Body of pancreas (tissue), 4 donors: ENCODE measurements around the gene BCAS4. TPM values are rescaled to one million over a fixed set of nuclear protein-coding genes. Genes with fewer than 3 reads are reported as not detected.

Experiments used
- ATAC-seq: fragments of 150-250 bp; one replicate; pipeline ENCODE4 v1.9.1; 2016
- DNase-seq, 4 donors: peaks; one replicate each; pipeline ENCODE4 v3.0.0-alpha.2; 2019
- H3K27ac ChIP-seq, 4 donors: fragments of 200-600 bp; sonication (generic); 1 replicate in 3 of 4; 2 replicates in 1 of 4; pipeline versions ENCODE4 v1.5.1 to v1.6.1; 2016 to 2019; ENCODE audit warnings: mild to moderate bottlenecking in 1 of 4, mixed read lengths in 1 of 4, moderate library complexity in 1 of 4
- H3K27me3 ChIP-seq, 2 donors: fragments of 200-600 bp; sonication (generic); one replicate each; pipeline ENCODE4 v1.6.0; 2016; ENCODE audit warnings: mild to moderate bottlenecking in 1 of 2
- H3K36me3 ChIP-seq, 2 donors: fragments of 200-600 bp; sonication (generic); replicated peaks in 1 of 2; 2 replicates each; pipeline ENCODE4 v1.5.1; 2016; ENCODE audit warnings: low read depth in 2 of 2; ENCODE audit not compliant: insufficient read depth in 1 of 2
- H3K4me1 ChIP-seq: fragments of 200-600 bp; sonication (generic); one replicate; pipeline ENCODE4 v1.6.0; 2016
- H3K4me3 ChIP-seq, 2 donors: fragments of 200-600 bp; sonication (generic); 1 replicate in 1 of 2; 2 replicates in 1 of 2; pipeline ENCODE4 v1.5.1; 2016 to 2019
- H3K9me3 ChIP-seq, 3 donors: fragments of 200-600 bp; sonication (generic); 1 replicate in 2 of 3; 2 replicates in 1 of 3; pipeline ENCODE4 v1.5.1; 2016
- POLR2A ChIP-seq, 3 donors: fragments of 450-650 bp; IDR thresholded peaks; one replicate each; pipeline ENCODE4 v1.6.1; 2016; ENCODE audit warnings: antibody characterized with exemption in 3 of 3, mild to moderate bottlenecking in 2 of 3
- WGBS, 2 donors: methylation state at CpG; one replicate each; pipeline ENCODE4 v1.1.5; 2017; 5-methylcytosine and 5-hydroxymethylcytosine counted together
- intact Hi-C: fragments of 100-400 bp; cut with DNase I; formaldehyde crosslinking; loops from one replicate; pipeline ENCODE4 v1.15.1; 2023
- total RNA-seq, 2 donors: library from RNA; depleted of rRNA; stranded (reverse); fragments of >200 nt; gene quantifications; one replicate each; pipeline ENCODE4 v1.1.0, GENCODE V29; 2016
- TF ChIP-seq, protein P1 (sequence below), 7 experiments: fragments of 450-650 bp in 4 of 7; fragments of 200-600 bp in 3 of 7; sonication (generic) in 3 of 7; IDR thresholded peaks; one replicate each; pipeline ENCODE4 v1.5.1; 2016 to 2019; ENCODE audit warnings: antibody characterized with exemption in 7 of 7

Gene BCAS4
- total RNA-seq, 2 donors from 2014 or later, result under 0.01 to 2.3 TPM

DNA sequence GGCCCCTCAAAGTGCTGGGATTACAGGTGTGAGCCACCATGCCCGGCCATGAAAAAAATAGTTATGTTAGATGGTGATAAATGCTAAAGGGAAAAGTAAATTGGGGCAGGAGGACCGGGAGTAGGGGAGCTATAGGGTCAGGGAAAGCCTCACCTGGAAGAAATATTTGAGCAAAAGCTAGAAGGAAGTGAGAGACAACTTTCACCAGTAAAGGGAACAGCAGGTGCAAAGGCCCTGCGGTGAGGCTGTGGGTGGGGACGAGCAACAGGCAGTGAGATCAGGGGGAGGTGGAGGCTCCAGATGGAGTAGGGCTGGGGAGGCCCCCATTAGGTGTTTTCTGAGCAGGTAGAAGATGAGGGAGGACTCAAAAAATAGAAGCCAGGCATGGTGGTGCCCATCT lies 16.0 kb downstream of the BCAS4 start:
- no peak for TF ChIP-seq POLR2A (IDR thresholded peaks at IDR 0.05)
- TF ChIP-seq, protein P1, sequence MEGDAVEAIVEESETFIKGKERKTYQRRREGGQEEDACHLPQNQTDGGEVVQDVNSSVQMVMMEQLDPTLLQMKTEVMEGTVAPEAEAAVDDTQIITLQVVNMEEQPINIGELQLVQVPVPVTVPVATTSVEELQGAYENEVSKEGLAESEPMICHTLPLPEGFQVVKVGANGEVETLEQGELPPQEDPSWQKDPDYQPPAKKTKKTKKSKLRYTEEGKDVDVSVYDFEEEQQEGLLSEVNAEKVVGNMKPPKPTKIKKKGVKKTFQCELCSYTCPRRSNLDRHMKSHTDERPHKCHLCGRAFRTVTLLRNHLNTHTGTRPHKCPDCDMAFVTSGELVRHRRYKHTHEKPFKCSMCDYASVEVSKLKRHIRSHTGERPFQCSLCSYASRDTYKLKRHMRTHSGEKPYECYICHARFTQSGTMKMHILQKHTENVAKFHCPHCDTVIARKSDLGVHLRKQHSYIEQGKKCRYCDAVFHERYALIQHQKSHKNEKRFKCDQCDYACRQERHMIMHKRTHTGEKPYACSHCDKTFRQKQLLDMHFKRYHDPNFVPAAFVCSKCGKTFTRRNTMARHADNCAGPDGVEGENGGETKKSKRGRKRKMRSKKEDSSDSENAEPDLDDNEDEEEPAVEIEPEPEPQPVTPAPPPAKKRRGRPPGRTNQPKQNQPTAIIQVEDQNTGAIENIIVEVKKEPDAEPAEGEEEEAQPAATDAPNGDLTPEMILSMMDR (IDR thresholded peaks at IDR 0.05), result no peak
- no peaks in the 10 kb centered on the region for H3K9me3 ChIP-seq
- DNase-seq, result no peak

DNA sequence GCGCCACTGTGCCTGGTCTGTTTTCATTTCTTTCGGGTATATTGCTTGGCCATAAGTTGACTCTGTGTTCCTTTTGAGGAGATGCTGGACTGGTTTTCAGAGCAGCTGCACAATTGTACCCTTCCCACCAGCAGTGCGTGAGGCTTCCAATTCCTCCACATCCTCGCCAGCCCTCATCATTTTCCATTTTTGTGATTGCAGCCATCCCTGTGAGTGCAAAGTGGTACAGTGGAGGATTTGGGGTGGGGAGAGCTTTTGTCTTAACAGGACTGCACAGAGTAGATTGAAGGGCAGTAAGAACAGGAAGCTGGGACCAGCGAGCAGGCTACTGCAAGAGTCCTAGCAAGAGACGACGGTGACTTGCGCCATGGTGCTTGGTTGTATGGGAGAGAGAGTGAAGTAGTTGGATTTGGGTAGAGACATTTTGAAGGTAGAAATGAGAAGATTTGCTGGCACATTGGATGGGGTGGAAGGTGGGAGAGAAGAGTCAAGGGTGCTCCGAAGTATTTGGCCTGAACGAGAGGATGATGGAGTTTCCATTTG lies 18.3 kb downstream of the BCAS4 start:
- no peak overlapping the region for H3K27ac ChIP-seq
- WGBS, 2 donors, result 88 to 89% methylated on average over 10 of the region's 10 CpGs
- ATAC-seq, result no peak
- H3K4me1 ChIP-seq, result no peaks in the 10 kb centered on the region
- no peaks in the 10 kb centered on the region for H3K36me3 ChIP-seq
- intact Hi-C loops, result loop anchor here (10.0 kb wide), 1 partner anchor 112 kb away; no protein-coding TSS in a partner anchor
- no peaks in the 10 kb centered on the region for H3K9me3 ChIP-seq
- no peaks in the 10 kb centered on the region for H3K27me3 ChIP-seq
- no peak for TF ChIP-seq POLR2A (IDR thresholded peaks at IDR 0.05)
- TF ChIP-seq, protein P1 (IDR thresholded peaks at IDR 0.05), result no peak
- no peak for DNase-seq
- no peak overlapping the region for H3K4me3 ChIP-seq

More for the DNA sequence above, 16.0 kb downstream of the BCAS4 start:
- H3K27me3 ChIP-seq, result no peaks in the 10 kb centered on the region
- intact Hi-C loops, result loop anchor here (10.0 kb wide), 1 partner anchor 114 kb away; no protein-coding TSS in a partner anchor
- H3K4me3 ChIP-seq, result no peak overlapping the region
- 88 to 91% methylated on average over 4 of the region's 4 CpGs for WGBS, 2 donors
- H3K27ac ChIP-seq, result no peak overlapping the region
- no peaks in the 10 kb centered on the region for H3K4me1 ChIP-seq
- no peaks in the 10 kb centered on the region for H3K36me3 ChIP-seq
- no peak for ATAC-seq

DNA sequence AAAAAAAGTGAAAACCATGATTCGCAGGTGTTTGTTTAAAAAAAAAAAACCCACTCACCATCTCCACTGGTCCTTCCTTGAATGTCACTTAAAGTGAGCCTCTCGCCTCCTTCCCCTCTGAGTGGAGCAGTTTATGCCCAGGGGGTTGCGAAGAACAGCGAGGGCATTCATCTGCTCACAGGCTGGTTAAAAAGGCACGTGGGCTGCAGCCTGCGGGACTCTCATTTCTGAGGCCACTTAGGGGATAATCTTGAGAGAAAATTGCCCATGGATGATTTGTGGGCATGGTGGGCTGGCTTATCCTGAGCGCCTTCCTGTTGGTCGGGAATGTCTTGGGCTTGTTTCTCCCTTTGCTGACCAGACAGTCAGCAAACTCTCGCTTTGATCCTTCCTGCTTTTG lies 18.9 kb downstream of the BCAS4 start:
- no peaks in the 10 kb centered on the region for H3K36me3 ChIP-seq
- peaks cover 5% of the 10 kb centered on the region for H3K4me1 ChIP-seq
- DNase-seq, result no peak
- intact Hi-C loops, result loop anchor here (10.0 kb wide), 1 partner anchor 111 kb away; no protein-coding TSS in a partner anchor
- 68 to 70% methylated on average over 7 to 9 of the region's 9 CpGs for WGBS, 2 donors
- no peaks in the 10 kb centered on the region for H3K27me3 ChIP-seq
- no peak overlapping the region for H3K27ac ChIP-seq
- no peaks in the 10 kb centered on the region for H3K9me3 ChIP-seq
- no peak for ATAC-seq
- no peak for TF ChIP-seq POLR2A (IDR thresholded peaks at IDR 0.05)
- TF ChIP-seq, protein P1 (IDR thresholded peaks at IDR 0.05), result no peak
- H3K4me3 ChIP-seq, result no peak overlapping the region

DNA sequence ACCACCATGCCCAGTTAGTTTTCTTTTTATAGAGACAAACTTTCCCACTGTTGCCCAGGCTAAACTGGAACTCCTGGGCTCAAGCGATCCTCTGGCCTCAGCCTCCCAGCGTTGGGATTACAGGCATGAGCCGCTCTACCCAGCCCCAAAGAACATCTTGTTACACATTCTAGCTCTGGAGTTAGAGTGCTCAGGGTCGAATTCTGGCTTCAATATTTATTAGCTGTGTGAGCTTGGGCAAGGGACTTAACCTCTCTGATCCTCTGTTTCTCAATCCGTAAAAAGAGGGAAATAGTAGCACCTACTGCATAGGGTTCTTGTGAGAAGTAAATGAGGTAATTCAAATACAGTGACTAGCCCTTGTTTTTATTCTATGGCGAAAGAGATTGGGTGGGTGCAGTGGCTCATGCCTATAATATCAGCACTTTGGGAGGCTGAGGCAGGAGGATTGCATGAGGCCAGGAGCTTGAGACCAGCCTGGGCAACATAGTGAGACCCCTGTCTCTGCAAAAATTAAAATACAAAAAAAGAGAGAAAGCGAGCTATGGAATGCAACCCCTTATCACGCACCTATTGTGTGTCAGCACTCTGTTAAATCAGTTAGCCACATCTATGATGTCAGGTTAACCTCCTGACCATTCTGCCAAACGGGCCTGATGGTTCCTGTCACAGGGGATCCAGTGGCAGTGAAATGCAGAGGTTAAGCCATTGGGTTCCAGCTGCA lies 19.7 kb downstream of the BCAS4 start:
- Histone ChIP-seq H3K4me3 (no peak overlapping the region), H3K27me3 (no peaks in the 10 kb centered on the region), H3K36me3 (no peaks in the 10 kb centered on the region), H3K4me1 (peaks cover 5% of the 10 kb centered on the region), H3K27ac (no peak overlapping the region), H3K9me3 (no peaks in the 10 kb centered on the region)
- intact Hi-C loops, result loop anchor here (10.0 kb wide), 1 partner anchor 110 kb away; no protein-coding TSS in a partner anchor
- no peak for ATAC-seq
- no peak for DNase-seq
- WGBS, 2 donors, result 72 to 82% methylated on average over 7 to 9 of the region's 9 CpGs
- TF ChIP-seq POLR2A (IDR thresholded peaks at IDR 0.05), result no peak
- TF ChIP-seq, protein P1 (IDR thresholded peaks at IDR 0.05), result no peak
